ENCODE measurements around the gene COMT.

Gene COMT

DNA sequence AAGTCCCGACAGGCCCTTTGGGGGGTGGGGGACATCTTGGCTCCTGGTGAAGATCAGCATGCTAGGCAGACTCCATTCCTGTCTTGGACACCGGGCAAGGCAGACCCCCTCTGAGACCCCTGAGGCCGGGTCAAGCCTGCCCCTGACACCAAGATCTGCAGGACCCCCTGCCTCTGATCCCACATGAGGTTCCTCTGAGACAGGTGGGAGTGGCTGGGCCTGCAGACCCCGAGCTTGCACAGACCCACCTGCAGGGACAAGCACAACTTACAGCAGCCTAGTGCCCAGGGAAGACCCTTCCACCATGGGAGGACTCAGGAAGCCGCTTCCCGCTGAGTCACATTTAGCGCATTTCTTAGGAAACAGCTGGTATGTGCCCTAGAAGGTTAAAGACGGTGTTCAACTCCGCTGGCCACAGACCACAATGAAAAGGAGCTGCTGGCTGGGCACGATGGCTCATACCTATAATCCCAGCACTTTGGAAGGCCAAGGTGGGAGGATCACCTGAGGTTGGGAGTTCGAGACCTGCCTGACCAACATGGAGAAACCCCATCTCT lies 59.6 kb downstream of the COMT start:
- CTCF ChIA-PET, result interaction anchor here (0.6 to 1.8 kb wide), 3 partner anchors 10 to 26 kb away, joined by 3 to 11 read pairs (median 3); no protein-coding TSS in a partner anchor
- no peaks in the 10 kb centered on the region for H3K4me1 ChIP-seq (ENCODE audit: control insufficient read depth, insufficient read depth, low read length)
- no peak for TF ChIP-seq ZNF18 (tag by site-specific recombination; IDR thresholded peaks at IDR 0.05)
- TF ChIP-seq, protein P1, sequence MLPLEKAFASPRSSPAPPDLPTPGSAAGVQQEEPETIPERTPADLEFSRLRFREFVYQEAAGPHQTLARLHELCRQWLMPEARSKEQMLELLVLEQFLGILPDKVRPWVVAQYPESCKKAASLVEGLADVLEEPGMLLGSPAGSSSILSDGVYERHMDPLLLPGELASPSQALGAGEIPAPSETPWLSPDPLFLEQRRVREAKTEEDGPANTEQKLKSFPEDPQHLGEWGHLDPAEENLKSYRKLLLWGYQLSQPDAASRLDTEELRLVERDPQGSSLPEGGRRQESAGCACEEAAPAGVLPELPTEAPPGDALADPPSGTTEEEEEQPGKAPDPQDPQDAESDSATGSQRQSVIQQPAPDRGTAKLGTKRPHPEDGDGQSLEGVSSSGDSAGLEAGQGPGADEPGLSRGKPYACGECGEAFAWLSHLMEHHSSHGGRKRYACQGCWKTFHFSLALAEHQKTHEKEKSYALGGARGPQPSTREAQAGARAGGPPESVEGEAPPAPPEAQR (tag by site-specific recombination; IDR thresholded peaks at IDR 0.05), result no peak
- TF ChIP-seq ZNF121 (tag by site-specific recombination; IDR thresholded peaks at IDR 0.05), result no peak
- TF ChIP-seq, protein P2, sequence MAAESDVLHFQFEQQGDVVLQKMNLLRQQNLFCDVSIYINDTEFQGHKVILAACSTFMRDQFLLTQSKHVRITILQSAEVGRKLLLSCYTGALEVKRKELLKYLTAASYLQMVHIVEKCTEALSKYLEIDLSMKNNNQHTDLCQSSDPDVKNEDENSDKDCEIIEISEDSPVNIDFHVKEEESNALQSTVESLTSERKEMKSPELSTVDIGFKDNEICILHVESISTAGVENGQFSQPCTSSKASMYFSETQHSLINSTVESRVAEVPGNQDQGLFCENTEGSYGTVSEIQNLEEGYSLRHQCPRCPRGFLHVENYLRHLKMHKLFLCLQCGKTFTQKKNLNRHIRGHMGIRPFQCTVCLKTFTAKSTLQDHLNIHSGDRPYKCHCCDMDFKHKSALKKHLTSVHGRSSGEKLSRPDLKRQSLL (tag by site-specific recombination; IDR thresholded peaks at IDR 0.05), result no peak
- TF ChIP-seq ZNF112 (tag by site-specific recombination; IDR thresholded peaks at IDR 0.05), result no peak
- no peak for TF ChIP-seq ZSCAN5A (tag by site-specific recombination; IDR thresholded peaks at IDR 0.05)
- no peak for TF ChIP-seq REST (tag by site-specific recombination; IDR thresholded peaks at IDR 0.05)
- TF ChIP-seq FEZF1 (tag by site-specific recombination; IDR thresholded peaks at IDR 0.05), result no peak
- TF ChIP-seq KLF8 (tag by site-specific recombination; IDR thresholded peaks at IDR 0.05), result no peak
- no peak for TF ChIP-seq ZNF768 (tag by site-specific recombination; IDR thresholded peaks at IDR 0.05)
- TF ChIP-seq KLF17 (tag by site-specific recombination; IDR thresholded peaks at IDR 0.05), result no peak
- no peak for TF ChIP-seq GLI4 (tag by site-specific recombination; IDR thresholded peaks at IDR 0.05)
- TF ChIP-seq KLF7 (tag by site-specific recombination; IDR thresholded peaks at IDR 0.05; ENCODE audit: borderline replicate concordance), result no peak
- no peak for TF ChIP-seq ZNF549 (tag by site-specific recombination; IDR thresholded peaks at IDR 0.05)
- TF ChIP-seq ZBTB49 (tag by site-specific recombination; IDR thresholded peaks at IDR 0.05; ENCODE audit: low read depth), result no peak
- TF ChIP-seq ZNF2 (tag by site-specific recombination; IDR thresholded peaks at IDR 0.05), result no peak
- no peak for TF ChIP-seq ZNF560 (tag by site-specific recombination; IDR thresholded peaks at IDR 0.05; ENCODE audit: borderline replicate concordance)
- POLR2A ChIA-PET, result no interaction called here
- no peak overlapping the region for H3K27ac ChIP-seq (ENCODE audit: extremely low read depth, low read depth, low read length)
- H3K4me3 ChIP-seq (ENCODE audit: low read depth, low read length), result no peak overlapping the region
- no peaks in the 10 kb centered on the region for H3K9me3 ChIP-seq (ENCODE audit: control insufficient read depth, insufficient read depth, low read depth, low read length)
- H3K36me3 ChIP-seq (ENCODE audit: control insufficient read depth in 2 of 2, insufficient read depth in 1 of 2, low read length in 2 of 2), result no peaks in the 10 kb centered on the region
